SU-DHL-6 (cell line): ENCODE results near the gene ADARB2.

Experiments
- H2AFZ ChIP-seq: fragments of 200-600 bp; sonication (generic); 2 replicates; pipeline ENCODE4 v1.6.1; 2014; ENCODE audit warnings: low read depth, mild to moderate bottlenecking, moderate library complexity, mixed read lengths, antibody characterized with exemption, low read length; ENCODE audit not compliant: severe bottlenecking
- H3F3A ChIP-seq: fragments of 200-600 bp; shearing (Covaris generic); 2 replicates; pipeline ENCODE4 v1.6.0; 2016; ENCODE audit warnings: antibody characterized with exemption, mild to moderate bottlenecking; ENCODE audit not compliant: insufficient read depth
- H3K27ac ChIP-seq: fragments of 200-600 bp; sonication (generic); 2 replicates; pipeline ENCODE4 v1.5.1; 2016; ENCODE audit warnings: low read depth, mild to moderate bottlenecking, low read length, moderate library complexity, mixed read lengths
- H3K27me3 ChIP-seq: fragments of 200-600 bp; sonication (generic), shearing (Covaris generic); 2 replicates; pipeline ENCODE4 v1.6.0; 2014; ENCODE audit warnings: mild to moderate bottlenecking, low read length
- H3K36me3 ChIP-seq: fragments of 200-600 bp; sonication (generic); 2 replicates; pipeline ENCODE4 v1.6.1; 2014; ENCODE audit warnings: mild to moderate bottlenecking, low read length, mixed read lengths
- H3K4me2 ChIP-seq: fragments of 300-600, 200-600 bp; shearing (Covaris generic), sonication (generic); 2 replicates; pipeline ENCODE4 v1.6.0; 2014; ENCODE audit warnings: low read length, low read depth, mild to moderate bottlenecking; ENCODE audit not compliant: poor library complexity, severe bottlenecking
- H3K4me3 ChIP-seq: fragments of 200-600 bp; sonication (generic); 2 replicates; pipeline ENCODE4 v1.5.1; 2014; ENCODE audit warnings: antibody characterized with exemption, low read length, mild to moderate bottlenecking, mixed read lengths; ENCODE audit not compliant: insufficient read depth, poor library complexity, severe bottlenecking
- H3K79me2 ChIP-seq: fragments of 200-600 bp; sonication (generic); 2 replicates; pipeline ENCODE4 v1.6.1; 2014; ENCODE audit warnings: mild to moderate bottlenecking, low read length, moderate library complexity; ENCODE audit not compliant: insufficient read depth
- H3K9ac ChIP-seq: fragments of 200-600 bp; sonication (generic); 2 replicates; pipeline ENCODE4 v1.7.0; 2014; ENCODE audit warnings: mild to moderate bottlenecking, low read length
- H3K9me2 ChIP-seq: fragments of 200-600 bp; sonication (generic); replicated peaks from 2 replicates; pipeline ENCODE4 v1.6.1; 2014; ENCODE audit warnings: low read length; ENCODE audit not compliant: insufficient read depth
- H3K9me3 ChIP-seq: fragments of 200-600 bp; sonication (generic); 2 replicates; pipeline ENCODE4 v1.6.1; 2014; ENCODE audit warnings: low read length, mixed read lengths; ENCODE audit not compliant: insufficient read depth
- H4K20me1 ChIP-seq: fragments of 200-600 bp; sonication (generic); 2 replicates; pipeline ENCODE4 v1.6.1; 2014; ENCODE audit warnings: low read depth, mild to moderate bottlenecking, antibody characterized with exemption, low read length, moderate library complexity, mixed read lengths
- EZH2phosphoT487 ChIP-seq: fragments of 200-600 bp; sonication (generic), shearing (Covaris generic); conservative IDR thresholded peaks from 2 replicates; pipeline ENCODE4 v1.6.1; 2018; ENCODE audit warnings: mild to moderate bottlenecking, antibody characterized with exemption, low read length, moderate library complexity, mixed read lengths
- TF ChIP-seq, protein P1 (sequence below): fragments of 200-600 bp; sonication (generic); IDR thresholded peaks from one replicate; pipeline ENCODE4 v1.5.1; 2017; ENCODE audit warnings: antibody characterized with exemption, mild to moderate bottlenecking, low read length, moderate library complexity; ENCODE audit not compliant: insufficient read depth, poor library complexity, severe bottlenecking

Gene ADARB2

GRCh38 chr10:1684991-1685390 is 52.3 kb downstream of the ADARB2 start:
- Histone ChIP-seq H3K79me2 (no peaks in the 10 kb centered on the region), H3K27me3 (no peaks in the 10 kb centered on the region; the same call in 1 of the 2 replicates), H3K4me3 (no peak overlapping the region), H3K36me3 (no peaks in the 10 kb centered on the region), H3K9me2 (no peaks in the 10 kb centered on the region), H3K9ac (no peak overlapping the region), H3K27ac (no peak overlapping the region), H4K20me1 (no peaks in the 10 kb centered on the region), H2AFZ (no peak overlapping the region), H3K4me2 (no peak overlapping the region), H3F3A (no peaks in the 10 kb centered on the region), H3K9me3 (no peaks in the 10 kb centered on the region)
- TF ChIP-seq, protein P1, sequence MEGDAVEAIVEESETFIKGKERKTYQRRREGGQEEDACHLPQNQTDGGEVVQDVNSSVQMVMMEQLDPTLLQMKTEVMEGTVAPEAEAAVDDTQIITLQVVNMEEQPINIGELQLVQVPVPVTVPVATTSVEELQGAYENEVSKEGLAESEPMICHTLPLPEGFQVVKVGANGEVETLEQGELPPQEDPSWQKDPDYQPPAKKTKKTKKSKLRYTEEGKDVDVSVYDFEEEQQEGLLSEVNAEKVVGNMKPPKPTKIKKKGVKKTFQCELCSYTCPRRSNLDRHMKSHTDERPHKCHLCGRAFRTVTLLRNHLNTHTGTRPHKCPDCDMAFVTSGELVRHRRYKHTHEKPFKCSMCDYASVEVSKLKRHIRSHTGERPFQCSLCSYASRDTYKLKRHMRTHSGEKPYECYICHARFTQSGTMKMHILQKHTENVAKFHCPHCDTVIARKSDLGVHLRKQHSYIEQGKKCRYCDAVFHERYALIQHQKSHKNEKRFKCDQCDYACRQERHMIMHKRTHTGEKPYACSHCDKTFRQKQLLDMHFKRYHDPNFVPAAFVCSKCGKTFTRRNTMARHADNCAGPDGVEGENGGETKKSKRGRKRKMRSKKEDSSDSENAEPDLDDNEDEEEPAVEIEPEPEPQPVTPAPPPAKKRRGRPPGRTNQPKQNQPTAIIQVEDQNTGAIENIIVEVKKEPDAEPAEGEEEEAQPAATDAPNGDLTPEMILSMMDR = no peak
- TF ChIP-seq EZH2phosphoT487 = no peak

GRCh38 chr10:1683649-1684048 is 53.7 kb downstream of the ADARB2 start:
- no peaks in the 10 kb centered on the region for H3F3A ChIP-seq
- no peaks in the 10 kb centered on the region for H3K27me3 ChIP-seq
- no peak overlapping the region for H3K27ac ChIP-seq
- H2AFZ ChIP-seq = no peak overlapping the region
- H3K9ac ChIP-seq = no peak overlapping the region
- no peak for TF ChIP-seq EZH2phosphoT487
- TF ChIP-seq, protein P1 = no peak
- no peaks in the 10 kb centered on the region for H4K20me1 ChIP-seq
- H3K4me2 ChIP-seq = no peak overlapping the region
- H3K9me2 ChIP-seq = no peaks in the 10 kb centered on the region
- H3K79me2 ChIP-seq = no peaks in the 10 kb centered on the region
- H3K4me3 ChIP-seq = no peak overlapping the region
- H3K36me3 ChIP-seq = no peaks in the 10 kb centered on the region
- no peaks in the 10 kb centered on the region for H3K9me3 ChIP-seq

DNA sequence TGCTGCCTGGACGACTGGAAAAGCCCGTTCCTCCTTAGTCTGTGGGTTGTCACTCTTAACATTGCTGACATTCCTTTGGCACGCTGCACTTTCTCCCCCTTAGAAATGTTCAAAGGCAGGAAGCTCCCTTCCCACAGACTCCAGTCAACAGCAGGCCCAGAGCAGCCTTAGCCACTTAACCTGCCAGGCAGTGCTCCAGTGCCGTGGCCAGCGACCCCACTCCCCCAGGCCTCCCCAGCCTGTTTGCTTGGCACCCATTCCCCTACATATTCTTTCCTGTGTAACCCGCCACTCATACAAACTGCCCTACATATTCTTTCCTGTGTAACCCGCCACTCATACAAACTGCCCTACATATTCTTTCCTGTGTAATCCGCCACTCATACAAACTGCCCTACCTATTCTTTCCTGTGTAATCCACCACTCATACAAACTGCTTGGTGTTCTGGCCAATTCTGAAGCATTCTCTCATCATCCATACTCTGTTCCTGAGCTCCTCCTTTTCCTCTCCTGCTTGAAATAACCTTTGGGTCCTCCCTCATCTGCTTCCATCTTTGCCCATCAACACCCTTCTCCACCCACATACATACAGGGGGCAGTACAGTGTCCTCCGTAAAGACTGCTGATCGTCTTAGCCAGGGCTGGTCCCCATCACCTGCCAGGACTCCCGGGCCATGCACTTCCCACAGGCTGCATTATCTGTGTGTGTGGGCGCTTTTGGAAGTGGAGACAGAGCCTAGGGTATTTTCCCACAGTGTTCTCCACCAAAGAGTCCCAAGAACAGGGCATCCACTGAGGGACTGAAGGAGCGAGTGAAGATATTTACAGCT is 57.3 kb downstream of the ADARB2 start:
- H3K9ac ChIP-seq = no peak overlapping the region
- H2AFZ ChIP-seq = no peak overlapping the region
- no peaks in the 10 kb centered on the region for H3K27me3 ChIP-seq
- TF ChIP-seq, protein P1 = no peak
- no peak for TF ChIP-seq EZH2phosphoT487
- H3F3A ChIP-seq = no peaks in the 10 kb centered on the region
- no peaks in the 10 kb centered on the region for H3K79me2 ChIP-seq
- H3K4me2 ChIP-seq = no peak overlapping the region
- H3K27ac ChIP-seq = no peak overlapping the region
- H4K20me1 ChIP-seq = no peaks in the 10 kb centered on the region
- no peaks in the 10 kb centered on the region for H3K9me2 ChIP-seq
- no peaks in the 10 kb centered on the region for H3K9me3 ChIP-seq
- H3K36me3 ChIP-seq = no peaks in the 10 kb centered on the region
- no peak overlapping the region for H3K4me3 ChIP-seq
